HG03378 (cell line): Measurements from ENCODE around the gene CACNA2D1.

ENCODE experiments used
- ATAC-seq: cut with Tn5 transposase; IDR thresholded peaks from one replicate; pipeline ENCODE4 v1.9.1; 2021; ENCODE audit warnings: mild to moderate bottlenecking, moderate library complexity; ENCODE audit not compliant: unreplicated experiment

Gene CACNA2D1

DNA sequence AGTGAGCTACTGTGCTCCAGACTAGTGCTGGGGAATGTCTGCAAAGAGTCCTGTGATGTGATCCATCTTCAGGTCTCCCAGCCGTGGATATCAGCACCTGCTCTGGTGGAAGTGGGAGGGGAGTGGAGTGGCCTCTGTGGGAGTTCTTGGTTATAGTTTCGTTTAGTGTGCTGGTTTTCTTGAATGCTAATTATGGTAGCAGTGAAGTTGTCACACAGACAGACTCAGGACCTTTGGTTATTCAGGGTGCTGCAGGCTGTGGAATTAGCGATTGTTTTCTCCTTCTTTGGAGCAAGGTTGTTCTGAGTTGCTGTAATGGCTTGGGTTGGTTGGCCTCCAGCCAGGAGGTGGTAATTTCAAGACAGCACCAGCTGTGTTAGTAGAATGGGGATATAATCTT, 541.0 kb downstream of the CACNA2D1 start:
- no peak for ATAC-seq
